AG04449 (cell line): ENCODE measurements around the gene C2CD3.

Source experiments
- CTCF ChIA-PET: fragments of 350-600 bp; formaldehyde crosslinking; extraction: SDS; loops from one replicate; lab custom pipeline; 2021; ENCODE audit warnings: antibody characterized with exemption; lab: Yijun Ruan, JAX
- POLR2A ChIA-PET: fragments of 400-600, 350-600 bp; formaldehyde crosslinking; extraction: SDS; loops from one replicate; lab custom pipeline; 2020; ENCODE audit warnings: antibody characterized with exemption, inconsistent platforms; lab: Yijun Ruan, JAX
- DNase-seq: peaks from one replicate; pipeline ENCODE4 v3.0.0-alpha.2; 2010; ENCODE audit warnings: low read depth, low spot score
- H3K4me3 ChIP-seq: 2 replicates; pipeline ENCODE4 v1.5.1; 2011; ENCODE audit warnings: low read depth, mild to moderate bottlenecking, control low read depth, low read length
- CTCF ChIP-seq: IDR thresholded peaks from one replicate; pipeline ENCODE4 v1.5.1; 2011; ENCODE audit warnings: mild to moderate bottlenecking, moderate library complexity, low read length, control low read depth, inconsistent platforms; ENCODE audit not compliant: insufficient read depth; ENCODE audit errors: missing control alignments

Gene C2CD3

GRCh38 chr11:74037309-74037708, 133.5 kb downstream of the C2CD3 start:
- H3K4me3 ChIP-seq, result no peak overlapping the region
- no peak for DNase-seq
- TF ChIP-seq CTCF, result no peak
- ChIA-PET CTCF (no interaction called here), POLR2A (no interaction called here)

- DNase-seq, result no peak
- POLR2A ChIA-PET, result no interaction called here
- H3K4me3 ChIP-seq, result no peak overlapping the region
- CTCF ChIA-PET, result no interaction called here
- no peak for TF ChIP-seq CTCF
These were observed 135.5 kb downstream of the C2CD3 start for GRCh38 chr11:74035264-74035663.

- ChIA-PET POLR2A (no interaction called here), CTCF (no interaction called here)
- TF ChIP-seq CTCF, result no peak
- no peak overlapping the region for H3K4me3 ChIP-seq
- no peak for DNase-seq
These were observed 137.8 kb downstream of the C2CD3 start for GRCh38 chr11:74033046-74033445.

- ChIA-PET POLR2A (no interaction called here), CTCF (no interaction called here)
- no peak for DNase-seq
- TF ChIP-seq CTCF, result no peak
- H3K4me3 ChIP-seq, result no peak overlapping the region
These were observed 139.8 kb downstream of the C2CD3 start for GRCh38 chr11:74030723-74031676.

- CTCF ChIA-PET, result no interaction called here
- no peak overlapping the region for H3K4me3 ChIP-seq
- POLR2A ChIA-PET, result no interaction called here
- TF ChIP-seq CTCF, result no peak
- no peak for DNase-seq
These were observed 145.2 kb downstream of the C2CD3 start for GRCh38 chr11:74025467-74026166.
